Esophagus squamous epithelium (tissue), 5 donors: ENCODE results near the gene C3. TPM values are rescaled to one million over a fixed set of nuclear protein-coding genes. Genes with fewer than 3 reads are reported as not detected.

Experiments used
- DNase-seq: peaks from one replicate; lab custom pipeline; 2025; lab: John Stamatoyannopoulos, UW
- H3K27ac ChIP-seq, 4 donors: fragments of 200-600 bp; sonication (generic); one replicate each; pipeline ENCODE4 v1.5.1; 2016 to 2019; ENCODE audit warnings: mild to moderate bottlenecking in 1 of 4
- H3K27me3 ChIP-seq, 4 donors: fragments of 200-600 bp; sonication (generic); 1 replicate in 3 of 4; 2 replicates in 1 of 4; pipeline versions ENCODE4 v1.5.1 to v1.6.0; 2017 to 2021; ENCODE audit warnings: antibody characterized with exemption in 1 of 4
- H3K36me3 ChIP-seq, 3 donors: fragments of 200-600 bp; sonication (generic); one replicate each; pipeline ENCODE4 v1.5.1; 2016 to 2019
- H3K4me1 ChIP-seq, 3 donors: fragments of 200-600 bp; sonication (generic); one replicate each; pipeline ENCODE4 v1.5.1; 2017 to 2019
- H3K4me3 ChIP-seq, 4 donors: fragments of 200-600 bp; sonication (generic); 1 replicate in 3 of 4; 2 replicates in 1 of 4; pipeline ENCODE4 v1.5.1; 2016 to 2019; ENCODE audit warnings: mild to moderate bottlenecking in 2 of 4, moderate library complexity in 1 of 4
- H3K9me3 ChIP-seq, 3 donors: fragments of 200-600 bp; sonication (generic); one replicate each; pipeline ENCODE4 v1.5.1; 2016 to 2019
- CTCF ChIP-seq, 6 experiments: fragments of 450-650 bp in 4 of 6; fragments of 200-600 bp in 2 of 6; sonication (generic) in 2 of 6; IDR thresholded peaks; one replicate each; pipeline ENCODE4 v1.5.1; 2016 to 2019; ENCODE audit warnings: antibody characterized with exemption in 6 of 6, mild to moderate bottlenecking in 4 of 6, moderate library complexity in 4 of 6
- POLR2A ChIP-seq, 4 donors: fragments of 450-650 bp; IDR thresholded peaks; one replicate each; pipeline ENCODE4 v1.6.1; 2017; ENCODE audit warnings: antibody characterized with exemption in 4 of 4, mild to moderate bottlenecking in 4 of 4, moderate library complexity in 3 of 4
- WGBS, 2 donors: methylation state at CpG; one replicate each; pipeline ENCODE4 v1.1.5; 2018; 5-methylcytosine and 5-hydroxymethylcytosine counted together
- intact Hi-C: fragments of 100-400 bp; cut with DNase I; formaldehyde crosslinking; loops from one replicate; pipeline ENCODE4 v1.15.0; 2022
- total RNA-seq, 4 donors: library from RNA; depleted of rRNA; stranded (reverse); fragments of >200 nt; gene quantifications; one replicate each; pipeline ENCODE4 v1.1.0, GENCODE V29; 2016
- donor health status: DM: yes; HTN: yes; CAD: no.

Gene C3
- total RNA-seq, 4 donors from 2014 or later = 12.0 to 501 (median 189) TPM

- Histone ChIP-seq H3K36me3 (no peaks in the 10 kb centered on the region), H3K9me3 (no peaks in the 10 kb centered on the region), H3K4me1 (no peaks in the 10 kb centered on the region), H3K27ac (no peak overlapping the region), H3K4me3 (no peak overlapping the region), H3K27me3 (peaks cover 0 to 4% (median 0%) of the 10 kb centered on the region in 4 donors)
- no peak for DNase-seq
- TF ChIP-seq CTCF (IDR thresholded peaks at IDR 0.05) (no peak), POLR2A (IDR thresholded peaks at IDR 0.05) (no peak)
- intact Hi-C loops = no loop called here
- WGBS, 2 donors = 74 to 76% methylated on average over 5 of the region's 5 CpGs
Observed at GRCh38 chr19:6687114-6687513, 33.3 kb downstream of the C3 start.

DNA sequence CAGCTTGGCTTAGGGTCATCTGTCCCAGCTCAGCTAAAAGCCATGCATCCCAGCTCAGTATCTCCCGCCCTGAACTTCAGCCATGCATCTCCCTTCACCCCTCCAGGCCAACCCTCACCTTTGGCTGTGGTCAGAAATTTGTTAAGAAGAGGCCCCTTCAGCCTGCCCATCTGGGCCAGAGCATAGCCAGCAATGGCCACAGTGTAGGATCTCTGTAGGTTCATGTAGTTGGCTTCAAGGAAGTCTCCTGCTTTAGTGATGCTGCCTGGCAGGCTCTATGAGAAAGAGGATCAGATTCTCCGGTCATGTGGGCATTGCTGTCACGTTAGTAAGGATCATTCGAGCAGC lies 33.8 kb downstream of the C3 start:
- DNase-seq = no peak

GRCh38 chr19:6685962-6686627 lies 34.4 kb downstream of the C3 start:
- WGBS, 2 donors = 71 to 82% methylated on average over 9 to 14 of the region's 15 CpGs
- DNase-seq = no peak
- H3K27me3 ChIP-seq = peaks cover 0 to under 1% (median 0%) of the 10 kb centered on the region in 4 donors
- TF ChIP-seq POLR2A (IDR thresholded peaks at IDR 0.05) = no peak
- TF ChIP-seq CTCF (IDR thresholded peaks at IDR 0.05) = no peak
- H3K36me3 ChIP-seq = no peaks in the 10 kb centered on the region
- no peaks in the 10 kb centered on the region for H3K9me3 ChIP-seq
- H3K4me3 ChIP-seq = no peak overlapping the region
- H3K27ac ChIP-seq = no peak overlapping the region
- intact Hi-C loops = no loop called here
- no peaks in the 10 kb centered on the region for H3K4me1 ChIP-seq

More for the DNA sequence above, 33.8 kb downstream of the C3 start:
- Histone ChIP-seq H3K27ac (no peak overlapping the region), H3K9me3 (no peaks in the 10 kb centered on the region), H3K27me3 (peaks cover 0 to 4% (median 0%) of the 10 kb centered on the region in 4 donors), H3K4me1 (no peaks in the 10 kb centered on the region), H3K36me3 (no peaks in the 10 kb centered on the region), H3K4me3 (no peak overlapping the region)
- intact Hi-C loops = no loop called here
- TF ChIP-seq POLR2A (IDR thresholded peaks at IDR 0.05) = no peak
- no peak for TF ChIP-seq CTCF (IDR thresholded peaks at IDR 0.05)
- 77 to 83% methylated on average over 4 of the region's 4 CpGs for WGBS, 2 donors

DNA sequence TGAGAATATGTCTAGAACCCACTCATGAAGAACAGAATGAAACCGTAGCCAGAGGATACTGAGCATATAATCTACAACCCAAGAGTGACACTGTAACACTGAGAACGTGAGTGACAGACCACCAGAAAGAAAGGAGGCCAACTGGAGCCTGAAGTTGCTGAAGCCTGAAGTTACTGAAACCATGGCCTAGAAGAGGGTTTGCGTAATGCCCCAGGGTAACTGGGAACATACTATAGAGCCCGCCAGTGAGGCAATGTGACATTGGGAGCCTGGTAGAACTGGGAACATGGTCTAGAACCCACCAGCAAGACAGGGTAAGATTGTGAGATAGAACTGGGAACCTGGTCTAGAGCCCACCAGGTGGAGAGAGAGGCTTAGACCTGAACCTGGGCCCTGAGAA lies 35.0 kb downstream of the C3 start:
- DNase-seq = no peak
- WGBS, 2 donors = 79 to 87% methylated on average over 3 to 4 of the region's 4 CpGs
- intact Hi-C loops = no loop called here
- no peaks in the 10 kb centered on the region for H3K36me3 ChIP-seq
- H3K27me3 ChIP-seq = no peaks in the 10 kb centered on the region
- H3K4me3 ChIP-seq = no peak overlapping the region
- H3K9me3 ChIP-seq = no peaks in the 10 kb centered on the region
- no peak overlapping the region for H3K27ac ChIP-seq
- no peaks in the 10 kb centered on the region for H3K4me1 ChIP-seq
- TF ChIP-seq POLR2A (IDR thresholded peaks at IDR 0.05) (no peak), CTCF (IDR thresholded peaks at IDR 0.05) (no peak)

GRCh38 chr19:6683971-6684370 lies 36.5 kb downstream of the C3 start:
- 80 to 93% methylated on average over 4 of the region's 4 CpGs for WGBS, 2 donors
- Histone ChIP-seq H3K36me3 (no peaks in the 10 kb centered on the region), H3K9me3 (no peaks in the 10 kb centered on the region), H3K4me1 (no peaks in the 10 kb centered on the region), H3K27ac (no peak overlapping the region), H3K27me3 (no peaks in the 10 kb centered on the region), H3K4me3 (no peak overlapping the region)
- DNase-seq = no peak
- TF ChIP-seq POLR2A (IDR thresholded peaks at IDR 0.05) (no peak), CTCF (IDR thresholded peaks at IDR 0.05) (no peak)
- intact Hi-C loops = no loop called here
